HUES64 (cell line): ENCODE measurements around the gene ST6GALNAC2.
A peak's percentile ranks its signal among the peaks of the same experiment; 100 is the strongest.
"Not testable (repeated sequence)": the region's sequence is repeated elsewhere in the genome, so short reads cannot be mapped to it uniquely, and the experiment has no call there.

ENCODE experiments used
- H3K27ac ChIP-seq: 2 replicates; pipeline ENCODE4 v1.7.0; 2013; ENCODE audit warnings: low read depth, low read length, inconsistent platforms
- H3K27me3 ChIP-seq: 2 replicates; pipeline ENCODE4 v1.6.1; 2013; ENCODE audit warnings: mild to moderate bottlenecking, low read length; ENCODE audit not compliant: insufficient read depth
- H3K36me3 ChIP-seq: 2 replicates; pipeline ENCODE4 v1.6.1; 2013; ENCODE audit warnings: mild to moderate bottlenecking, low read length; ENCODE audit not compliant: insufficient read depth
- H3K4me1 ChIP-seq: 2 replicates; pipeline ENCODE4 v1.6.1; 2013; ENCODE audit warnings: mild to moderate bottlenecking, low read length, moderate library complexity; ENCODE audit not compliant: insufficient read depth
- H3K4me3 ChIP-seq: 2 replicates; pipeline ENCODE4 v1.5.1; 2013; ENCODE audit warnings: mild to moderate bottlenecking, low read length, moderate library complexity
- H3K9ac ChIP-seq: 2 replicates; pipeline ENCODE4 v1.6.1; 2013; ENCODE audit warnings: mild to moderate bottlenecking, low read depth, low read length
- H3K9me3 ChIP-seq: 2 replicates; pipeline ENCODE4 v1.6.1; 2013; ENCODE audit warnings: low read depth, low read length; ENCODE audit not compliant: insufficient read depth
- WGBS: fragments of 150-250, 120-280 bp; methylation state at CpG from one replicate; pipeline ENCODE4 v1.1.7; 2013; ENCODE audit warnings: missing lambda C conversion rate; 5-methylcytosine and 5-hydroxymethylcytosine counted together

ST6GALNAC2 gene

DNA sequence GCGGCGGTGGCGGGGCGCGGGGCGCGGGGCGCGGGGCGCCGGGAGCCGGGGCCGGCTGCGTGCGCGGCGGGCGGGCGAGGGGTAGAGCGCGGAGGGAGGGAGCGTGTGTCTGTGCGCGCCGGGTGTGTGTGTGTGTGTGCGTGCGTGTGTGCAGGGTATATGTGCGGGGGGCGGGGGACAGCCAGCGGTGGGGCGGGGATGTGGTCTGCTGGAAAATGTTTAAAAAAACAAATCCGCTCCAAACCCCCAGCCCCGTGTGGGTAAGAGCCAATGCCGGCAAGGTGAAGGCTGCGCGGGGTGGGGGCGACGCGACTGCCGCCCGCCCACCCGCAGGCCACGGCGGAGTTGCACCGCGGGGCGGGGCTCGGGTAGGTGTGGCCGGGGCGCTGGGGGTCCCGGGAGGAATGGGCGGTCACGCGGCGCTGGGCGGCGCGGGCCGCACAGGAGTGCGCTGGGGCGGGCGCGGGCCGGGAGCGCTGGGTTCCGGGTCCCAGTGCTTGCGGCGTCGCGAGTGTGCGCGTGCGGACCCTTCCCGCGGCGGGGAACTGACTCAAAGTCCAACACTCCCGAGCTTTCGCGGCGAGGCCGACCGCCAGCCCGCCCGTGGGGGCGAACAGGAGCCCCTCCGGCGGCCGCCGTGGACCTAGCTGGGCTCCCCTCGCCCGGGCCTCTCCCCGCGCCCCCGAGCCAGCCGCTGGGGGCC lies 47.9 kb downstream of the ST6GALNAC2 start, which contains the start of gene CYGB:
Gene CYGB (minus strand): TSS at position 132 of the 703 bp plus-strand sequence. CDS start 167 bp downstream, outside the sequence.
- no peaks in the 10 kb centered on the region for H3K9me3 ChIP-seq
- peaks cover 10% of the 10 kb centered on the region for H3K4me1 ChIP-seq
- no peak within 1 kb of the TSS for H3K27ac ChIP-seq
- H3K4me3 ChIP-seq = peak within 1 kb of the TSS; percentile 54
- H3K27me3 ChIP-seq = peaks cover 44% of the 10 kb centered on the region
- peak within 1 kb of the TSS; percentile 30; the same call in 1 of the 2 replicates for H3K9ac ChIP-seq
- WGBS = under 1% methylated on average over 90 of the region's 95 CpGs
- H3K36me3 ChIP-seq = no peaks in the 10 kb centered on the region

DNA sequence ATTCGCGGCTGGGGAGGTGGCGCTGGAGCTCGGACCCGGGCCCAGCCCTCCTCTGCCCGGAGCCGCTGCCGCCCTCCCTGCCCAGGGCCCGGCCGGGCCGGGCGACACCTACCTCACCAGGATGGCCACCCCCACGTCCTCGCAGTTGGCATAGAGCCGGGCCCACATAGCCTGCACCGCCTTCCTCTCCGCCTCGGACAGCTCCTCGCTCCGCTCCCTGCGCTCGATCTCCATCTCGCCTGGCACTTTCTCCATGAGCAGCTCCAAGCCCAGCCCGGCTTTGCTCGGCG lies 48.4 kb downstream of the ST6GALNAC2 start:
- H3K9ac ChIP-seq = no peak overlapping the region; the same call in 1 of the 2 replicates
- peak overlapping the region; percentile 54 for H3K4me3 ChIP-seq
- H3K27me3 ChIP-seq = peaks cover 44% of the 10 kb centered on the region
- no peaks in the 10 kb centered on the region for H3K9me3 ChIP-seq
- no peaks in the 10 kb centered on the region for H3K36me3 ChIP-seq
- H3K27ac ChIP-seq = no peak overlapping the region
- 3% methylated on average over 26 of the region's 26 CpGs for WGBS
- peaks cover 10% of the 10 kb centered on the region for H3K4me1 ChIP-seq

DNA sequence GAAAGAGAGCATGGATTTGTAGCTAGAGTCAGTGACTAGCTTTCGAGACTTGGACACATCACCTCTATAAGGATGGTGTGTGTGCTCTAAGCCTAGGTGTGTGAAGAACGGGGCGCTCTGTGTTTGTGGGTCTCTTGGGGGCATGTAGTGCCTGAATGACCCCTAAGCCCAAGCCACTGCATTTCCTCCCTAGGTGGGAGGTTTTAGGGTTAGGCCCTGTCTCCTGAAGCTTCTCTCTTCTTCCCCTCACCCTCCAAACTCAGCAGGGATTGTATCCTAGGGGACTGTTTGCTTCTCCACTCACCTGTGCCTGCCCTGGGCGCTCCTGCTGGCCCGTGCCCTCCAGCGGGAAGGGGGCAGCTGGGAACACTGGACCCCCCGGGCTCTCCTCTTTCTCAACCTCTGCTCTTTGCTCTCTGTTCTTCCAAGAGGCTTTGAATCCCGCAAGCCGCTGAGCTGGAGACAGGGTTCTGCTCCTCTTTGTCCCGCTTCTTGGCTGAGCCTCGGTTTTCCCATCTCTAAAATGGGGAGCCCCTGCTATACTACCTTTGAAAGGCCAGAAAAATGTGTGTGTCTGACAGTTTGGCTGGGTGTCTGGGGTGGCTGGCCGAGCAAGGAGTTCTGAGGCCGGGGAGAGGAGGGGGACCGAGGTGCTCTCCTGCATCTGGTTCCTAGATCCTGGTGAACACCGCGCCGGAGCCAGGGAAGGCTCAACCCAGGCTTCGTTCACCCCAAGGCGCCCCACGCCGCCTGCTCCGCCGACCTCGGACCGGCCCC lies 49.0 kb downstream of the ST6GALNAC2 start:
- Histone ChIP-seq H3K27ac (no peak overlapping the region), H3K36me3 (no peaks in the 10 kb centered on the region), H3K9ac (no peak overlapping the region; the same call in 1 of the 2 replicates), H3K4me1 (peaks cover 10% of the 10 kb centered on the region), H3K27me3 (peaks cover 44% of the 10 kb centered on the region), H3K9me3 (no peaks in the 10 kb centered on the region), H3K4me3 (peak overlapping the region; percentile 54)
- WGBS = 52% methylated on average over 25 of the region's 25 CpGs

DNA sequence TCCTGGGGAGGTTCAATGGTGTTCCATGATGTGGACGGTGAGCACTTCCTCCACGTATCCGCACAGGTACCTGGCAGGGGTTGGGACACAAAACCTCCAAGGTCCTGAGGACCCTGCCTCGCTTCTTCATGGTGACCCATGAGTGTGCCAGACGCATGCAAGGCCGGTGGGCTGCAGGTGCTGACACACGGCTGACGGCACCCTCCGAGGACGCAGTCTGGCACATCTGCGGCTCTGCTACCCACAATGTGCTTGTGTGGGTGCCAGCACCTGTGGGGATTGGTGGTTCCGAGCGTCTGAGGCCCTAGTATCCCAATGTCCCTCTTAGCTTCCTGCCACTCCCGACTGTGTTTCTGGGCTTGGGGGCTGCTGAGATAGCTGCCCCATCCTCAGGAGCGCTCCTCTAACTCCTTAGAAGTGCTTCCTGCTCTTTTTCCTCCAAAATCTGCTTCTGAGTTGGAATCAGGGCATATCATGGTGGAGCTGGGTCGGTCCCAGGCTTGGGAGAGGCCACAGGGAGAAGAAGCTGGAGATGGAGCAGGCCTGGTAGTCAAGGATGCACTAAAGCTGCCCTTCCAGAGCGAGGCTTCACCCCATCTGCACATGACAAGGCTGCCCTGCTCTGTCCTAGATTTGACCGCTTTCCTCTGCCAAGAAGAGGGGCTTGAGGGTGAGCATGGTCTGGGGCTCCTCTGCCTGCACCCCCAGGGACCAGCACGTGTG lies 49.7 kb downstream of the ST6GALNAC2 start:
- Histone ChIP-seq H3K27me3 (peaks cover 44% of the 10 kb centered on the region), H3K9me3 (no peaks in the 10 kb centered on the region), H3K4me3 (no peak overlapping the region), H3K36me3 (no peaks in the 10 kb centered on the region), H3K9ac (no peak overlapping the region), H3K27ac (no peak overlapping the region), H3K4me1 (peaks cover 3% of the 10 kb centered on the region)
- 91% methylated on average over 19 of the region's 19 CpGs for WGBS

DNA sequence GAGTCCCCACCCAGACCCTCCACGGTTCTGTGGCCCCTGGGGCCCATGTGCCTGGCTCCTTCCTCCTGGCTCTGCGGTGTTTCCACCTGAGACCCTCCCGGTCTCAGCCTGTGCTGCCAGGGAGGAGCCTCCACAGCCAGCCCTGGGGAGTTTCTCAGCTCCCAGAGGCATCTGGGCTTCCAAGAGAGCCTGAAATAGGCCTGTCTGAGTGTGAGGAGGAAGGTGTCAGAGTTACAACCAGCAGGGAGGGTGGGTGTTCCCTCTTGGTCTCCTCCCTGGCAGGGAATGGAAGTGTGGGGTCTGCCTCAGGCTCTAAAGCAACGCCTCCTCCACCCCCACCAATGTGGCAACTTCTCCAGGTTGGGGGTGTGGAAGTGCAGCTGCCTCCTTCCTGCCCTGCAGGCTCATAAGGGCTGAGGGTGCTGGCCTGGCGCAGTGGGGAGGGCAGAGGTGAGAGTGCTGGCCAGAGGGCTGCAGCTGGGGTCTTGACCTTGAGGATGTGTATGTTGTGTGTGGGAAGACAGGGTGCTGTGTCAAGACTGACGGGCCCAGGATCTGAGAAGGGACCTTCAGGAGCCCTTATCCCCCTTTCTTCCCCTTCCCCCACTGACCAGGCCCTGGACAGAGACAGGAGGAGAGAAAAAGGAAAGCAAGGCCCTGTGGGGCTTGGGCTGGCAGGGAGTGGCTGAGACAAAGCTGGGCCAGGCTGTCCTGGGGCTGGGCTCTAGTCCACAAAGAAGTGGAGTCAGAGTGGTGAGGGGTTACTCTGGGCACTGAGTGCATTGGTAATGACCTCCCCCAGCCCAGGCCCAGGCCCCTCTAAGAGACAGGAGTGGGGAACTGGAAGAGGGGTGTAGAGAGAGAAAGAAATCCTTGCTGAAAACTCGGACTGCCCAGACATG lies 50.6 kb downstream of the ST6GALNAC2 start:
- Histone ChIP-seq H3K9me3 (no peaks in the 10 kb centered on the region), H3K9ac (no peak overlapping the region), H3K36me3 (no peaks in the 10 kb centered on the region), H3K27me3 (peaks cover 44% of the 10 kb centered on the region), H3K4me1 (peaks cover 3% of the 10 kb centered on the region), H3K27ac (no peak overlapping the region), H3K4me3 (no peak overlapping the region)
- 75% methylated on average over 5 of the region's 7 CpGs for WGBS

DNA sequence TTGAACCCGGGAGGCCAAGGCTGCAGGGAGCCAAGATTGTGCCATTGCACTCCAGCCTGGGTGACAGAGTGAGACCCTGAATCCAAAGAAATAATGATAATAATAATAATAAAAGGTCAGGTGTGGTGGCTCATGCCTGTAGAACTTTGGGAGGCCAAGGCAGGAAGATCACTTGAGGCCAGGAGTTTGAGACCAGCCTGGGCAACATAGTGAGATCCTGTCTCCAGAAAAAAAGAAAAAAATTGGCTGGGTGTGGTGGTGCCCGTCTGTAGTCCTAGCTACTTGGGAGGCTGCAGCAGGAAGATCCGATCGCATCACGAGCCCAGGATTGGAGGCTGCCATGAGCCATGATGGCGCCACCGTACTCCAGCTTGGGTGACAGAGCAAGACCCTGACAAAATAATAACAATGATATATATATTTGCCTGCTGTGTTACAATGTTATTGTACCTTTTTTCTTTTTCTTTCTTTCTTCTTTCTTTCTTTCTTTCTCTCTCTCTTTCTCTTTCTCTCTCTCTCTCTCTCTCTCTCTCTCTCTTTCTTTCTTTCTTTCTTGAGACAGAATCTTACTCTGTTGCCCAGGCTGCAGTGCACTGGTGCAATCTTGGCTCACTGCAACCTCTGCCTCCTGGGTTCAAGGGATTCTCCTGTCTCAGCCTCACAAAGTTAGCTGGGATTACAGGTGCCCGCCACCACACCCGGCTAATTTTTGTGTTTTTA lies 51.9 kb downstream of the ST6GALNAC2 start:
- not testable (repeated sequence) for H3K4me3 ChIP-seq, H3K9me3 ChIP-seq, H3K9ac ChIP-seq, H3K27ac ChIP-seq, H3K36me3 ChIP-seq
- 95% methylated on average over 9 of the region's 9 CpGs for WGBS
- Histone ChIP-seq H3K27me3 (peaks cover 32% of the 10 kb centered on the region), H3K4me1 (peaks cover 13% of the 10 kb centered on the region)

DNA sequence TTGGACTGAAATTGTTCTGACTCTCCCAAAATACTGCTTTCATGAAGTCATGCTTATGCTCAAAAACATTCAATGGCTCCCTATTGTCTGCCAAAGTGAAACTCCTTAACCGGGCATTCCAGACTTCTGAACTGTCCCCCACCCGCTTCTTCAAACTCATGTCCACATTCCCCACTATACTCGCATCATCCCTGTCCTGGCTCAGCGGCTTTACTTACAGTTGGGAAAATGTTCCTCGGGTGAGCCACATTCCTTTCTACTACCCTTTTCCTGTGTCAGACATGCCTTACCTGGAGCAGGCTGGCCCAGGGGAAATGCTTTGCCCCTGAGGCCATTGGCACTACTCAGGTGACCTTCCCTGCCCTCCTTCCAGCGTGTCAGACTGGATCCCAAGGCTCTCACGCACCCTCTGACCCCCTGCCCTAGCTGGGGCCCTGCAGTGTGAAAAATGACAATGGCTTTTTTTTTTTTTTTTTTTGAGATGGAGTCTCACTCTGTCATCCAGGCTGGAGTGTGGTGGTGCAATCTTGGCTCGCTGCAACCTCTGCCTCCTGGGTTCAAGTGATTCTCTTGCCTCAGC lies 53.5 kb downstream of the ST6GALNAC2 start:
- Histone ChIP-seq H3K27ac (no peak overlapping the region), H3K4me1 (peaks cover 10% of the 10 kb centered on the region), H3K9ac (no peak overlapping the region), H3K36me3 (no peaks in the 10 kb centered on the region), H3K4me3 (no peak overlapping the region), H3K27me3 (peaks cover 17% of the 10 kb centered on the region), H3K9me3 (no peaks in the 10 kb centered on the region)
- 89% methylated on average over 8 of the region's 8 CpGs for WGBS

DNA sequence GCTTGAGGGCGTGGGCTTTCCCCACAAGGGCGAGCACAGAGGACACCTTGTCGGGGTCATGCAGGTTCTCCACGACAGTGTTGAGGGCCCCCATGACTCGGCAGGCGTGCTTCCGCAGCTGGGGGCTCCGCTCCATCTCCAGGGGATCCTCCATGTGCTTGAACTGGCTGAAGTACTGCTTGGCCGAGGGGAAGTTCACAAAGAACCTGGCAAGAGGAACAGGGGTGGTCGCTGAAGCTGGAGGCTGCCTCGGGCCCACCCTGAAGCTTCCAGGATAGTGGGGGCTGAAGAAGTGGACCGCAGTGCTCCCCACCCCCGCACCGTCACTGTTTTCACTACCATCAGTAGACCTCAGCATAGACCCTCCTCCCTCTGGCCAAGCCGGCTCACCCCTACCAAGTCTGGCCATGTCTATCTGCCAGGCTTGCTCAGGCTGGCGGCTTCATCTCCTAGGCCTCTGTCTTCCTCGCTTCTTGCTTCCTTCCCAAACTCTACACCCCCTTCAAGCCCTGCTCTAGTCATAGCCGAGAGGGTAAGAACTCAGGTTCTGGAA lies 54.1 kb downstream of the ST6GALNAC2 start:
- WGBS = 91% methylated on average over 18 of the region's 18 CpGs
- Histone ChIP-seq H3K36me3 (no peaks in the 10 kb centered on the region), H3K27me3 (peaks cover 11% of the 10 kb centered on the region), H3K4me1 (peaks cover 10% of the 10 kb centered on the region), H3K9ac (no peak overlapping the region), H3K27ac (no peak overlapping the region), H3K9me3 (no peaks in the 10 kb centered on the region), H3K4me3 (no peak overlapping the region)

DNA sequence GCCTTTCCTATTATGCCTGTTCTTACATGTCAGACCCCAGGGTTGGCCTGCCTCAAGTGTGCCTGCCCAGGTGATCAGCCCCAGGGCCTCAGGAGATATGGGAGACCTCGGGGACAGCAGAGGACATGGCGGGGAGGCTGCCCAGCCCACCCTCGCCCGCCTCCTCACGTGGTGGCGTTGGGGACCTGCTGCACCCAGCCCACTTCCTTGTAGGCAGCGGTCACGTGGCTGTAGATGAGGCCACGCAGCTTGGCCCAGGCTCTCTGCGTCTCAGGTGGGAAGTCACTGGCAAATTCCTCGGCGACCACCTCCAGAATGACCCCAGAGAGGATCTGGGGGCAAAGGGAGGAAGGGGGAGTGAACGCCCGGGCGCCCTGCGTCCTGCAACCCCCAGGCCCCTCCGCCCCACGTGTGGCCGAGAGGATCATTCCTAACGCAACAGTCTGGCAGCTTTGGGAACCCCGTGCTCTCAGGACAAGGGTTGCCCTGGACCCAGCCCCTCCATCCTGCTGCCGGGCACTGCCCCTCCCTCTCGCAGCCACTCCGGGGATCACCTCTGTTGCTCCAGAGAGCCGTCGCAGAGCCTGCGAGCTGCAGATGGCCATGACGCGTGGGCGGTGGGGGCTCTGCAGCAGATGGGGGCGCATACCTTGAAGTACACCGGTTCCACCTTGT lies 54.7 kb downstream of the ST6GALNAC2 start:
- WGBS = 89% methylated on average over 32 of the region's 32 CpGs
- Histone ChIP-seq H3K4me1 (peaks cover 10% of the 10 kb centered on the region), H3K27ac (no peak overlapping the region), H3K36me3 (no peaks in the 10 kb centered on the region), H3K4me3 (no peak overlapping the region), H3K9me3 (no peaks in the 10 kb centered on the region), H3K9ac (no peak overlapping the region), H3K27me3 (peaks cover 5% of the 10 kb centered on the region)
